HEK293 (cell line): ENCODE results near the gene LRSAM1.

ENCODE experiments used
- CTCF ChIA-PET: fragments of 350-600 bp; formaldehyde crosslinking; extraction: SDS; loops from one replicate; lab custom pipeline; 2021; ENCODE audit warnings: antibody characterized with exemption; lab: Yijun Ruan, JAX
- POLR2A ChIA-PET: fragments of 300-600 bp; formaldehyde crosslinking; extraction: SDS; loops from one replicate; lab custom pipeline; 2020; ENCODE audit warnings: antibody characterized with exemption, inconsistent platforms; lab: Yijun Ruan, JAX
- H3K27ac ChIP-seq: fragments of 200-500 bp; sonication (Bioruptor generic); 2 replicates; pipeline ENCODE4 v1.5.1; 2014; ENCODE audit warnings: low read depth, low read length, control low read depth, inconsistent platforms; ENCODE audit errors: extremely low read depth
- H3K36me3 ChIP-seq, 2 experiments: fragments of 200-500 bp in 1 of 2; sonication (Bioruptor generic) in 1 of 2; 1 replicate in 1 of 2; 2 replicates in 1 of 2; pipeline ENCODE4 v1.5.1; 2014 to 2017; ENCODE audit warnings: inconsistent platforms in 2 of 2, low read length in 2 of 2; ENCODE audit not compliant: control insufficient read depth in 2 of 2, insufficient read depth in 1 of 2
- H3K4me1 ChIP-seq: fragments of 200-500 bp; sonication (Bioruptor generic); 2 replicates; pipeline ENCODE4 v1.5.1; 2014; ENCODE audit warnings: mild to moderate bottlenecking, low read length, inconsistent platforms; ENCODE audit not compliant: control insufficient read depth, insufficient read depth
- H3K4me3 ChIP-seq: 2 replicates; pipeline ENCODE4 v1.5.1; 2011; ENCODE audit warnings: low read depth, mild to moderate bottlenecking, control low read depth, low read length, moderate library complexity
- H3K9me3 ChIP-seq: fragments of 200-500 bp; sonication (Bioruptor generic); 2 replicates; pipeline ENCODE4 v1.5.1; 2014; ENCODE audit warnings: low read depth, low read length, inconsistent platforms; ENCODE audit not compliant: control insufficient read depth, insufficient read depth
- EGR2 ChIP-seq: fragments of 450-650 bp; formaldehyde crosslinking; IDR thresholded peaks from 2 replicates; pipeline ENCODE4 v1.5.1; 2016; ENCODE audit warnings: low read depth, missing biosample characterization, missing genetic modification characterization
- GLI4 ChIP-seq: fragments of 450-650 bp; formaldehyde crosslinking; IDR thresholded peaks from 2 replicates; pipeline ENCODE4 v1.5.1; 2016; ENCODE audit warnings: missing biosample characterization, missing genetic modification characterization
- HOXA7 ChIP-seq: sonication (generic); formaldehyde crosslinking; IDR thresholded peaks from 2 replicates; pipeline ENCODE4 v1.8.1; 2022; ENCODE audit warnings: missing genetic modification reagents, borderline replicate concordance
- INSM2 ChIP-seq: fragments of 450-650 bp; formaldehyde crosslinking; IDR thresholded peaks from 2 replicates; pipeline ENCODE4 v1.5.1; 2016; ENCODE audit warnings: missing biosample characterization, missing genetic modification characterization
- MEIS1 ChIP-seq: sonication (generic); formaldehyde crosslinking; IDR thresholded peaks from 2 replicates; pipeline ENCODE4 v1.8.1; 2022; ENCODE audit warnings: missing genetic modification reagents, mild to moderate bottlenecking, borderline replicate concordance
- RBAK ChIP-seq: fragments of 450-650 bp; formaldehyde crosslinking; IDR thresholded peaks from 2 replicates; pipeline ENCODE4 v1.5.1; 2016; ENCODE audit warnings: missing biosample characterization, missing genetic modification characterization
- TSHZ1 ChIP-seq: fragments of 450-650 bp; formaldehyde crosslinking; IDR thresholded peaks from 2 replicates; pipeline ENCODE4 v1.5.1; 2016; ENCODE audit warnings: missing biosample characterization, missing genetic modification characterization, borderline replicate concordance
- ZFHX2 ChIP-seq: fragments of 450-650 bp; formaldehyde crosslinking; conservative IDR thresholded peaks from 2 replicates; pipeline ENCODE4 v1.5.1; 2016; ENCODE audit warnings: missing biosample characterization, missing genetic modification characterization
- ZNF140 ChIP-seq: fragments of 450-650 bp; formaldehyde crosslinking; IDR thresholded peaks from 2 replicates; pipeline ENCODE4 v1.5.1; 2016; ENCODE audit warnings: missing biosample characterization, missing genetic modification characterization
- ZNF214 ChIP-seq: fragments of 450-650 bp; formaldehyde crosslinking; IDR thresholded peaks from 2 replicates; pipeline ENCODE4 v1.5.1; 2017; ENCODE audit warnings: missing biosample characterization, mild to moderate bottlenecking, missing genetic modification characterization, borderline replicate concordance
- ZNF24 ChIP-seq: fragments of 450-650 bp; formaldehyde crosslinking; IDR thresholded peaks from 2 replicates; pipeline ENCODE4 v1.5.1; 2016; ENCODE audit warnings: missing biosample characterization, missing genetic modification characterization
- ZNF354C ChIP-seq: fragments of 450-650 bp; formaldehyde crosslinking; IDR thresholded peaks from 2 replicates; pipeline ENCODE4 v1.5.1; 2016; ENCODE audit warnings: missing biosample characterization, missing genetic modification characterization, low read depth, borderline replicate concordance
- ZNF426 ChIP-seq: fragments of 450-650 bp; formaldehyde crosslinking; IDR thresholded peaks from 2 replicates; pipeline ENCODE4 v1.5.1; 2017; ENCODE audit warnings: missing biosample characterization, missing genetic modification characterization, mild to moderate bottlenecking, inconsistent platforms, moderate library complexity
- ZNF558 ChIP-seq: fragments of 450-650 bp; formaldehyde crosslinking; IDR thresholded peaks from 2 replicates; pipeline ENCODE4 v1.5.1; 2016; ENCODE audit warnings: missing biosample characterization, missing genetic modification characterization
- ZNF571 ChIP-seq: fragments of 450-650 bp; formaldehyde crosslinking; IDR thresholded peaks from 2 replicates; pipeline ENCODE4 v1.5.0; 2017; ENCODE audit warnings: missing biosample characterization, missing genetic modification characterization
- ZNF596 ChIP-seq: fragments of 450-650 bp; IDR thresholded peaks from 2 replicates; pipeline ENCODE4 v1.5.0; 2018; ENCODE audit warnings: missing biosample characterization, mild to moderate bottlenecking, missing genetic modification characterization, moderate library complexity
- ZNF660 ChIP-seq: fragments of 450-650 bp; IDR thresholded peaks from 2 replicates; pipeline ENCODE4 v1.5.1; 2018; ENCODE audit warnings: missing biosample characterization, mild to moderate bottlenecking, missing genetic modification characterization
- ZNF677 ChIP-seq: fragments of 450-650 bp; IDR thresholded peaks from 2 replicates; pipeline ENCODE4 v1.5.0; 2018; ENCODE audit warnings: missing biosample characterization, mild to moderate bottlenecking, missing genetic modification characterization, moderate library complexity
- ZNF776 ChIP-seq: fragments of 450-650 bp; formaldehyde crosslinking; IDR thresholded peaks from 2 replicates; pipeline ENCODE4 v1.5.0; 2017; ENCODE audit warnings: missing biosample characterization, missing genetic modification characterization, borderline replicate concordance
- ZNF792 ChIP-seq: fragments of 450-650 bp; formaldehyde crosslinking; IDR thresholded peaks from 2 replicates; pipeline ENCODE4 v1.5.1; 2016; ENCODE audit warnings: missing biosample characterization, missing genetic modification characterization
- TF ChIP-seq, protein P1 (sequence below): fragments of 450-650 bp; formaldehyde crosslinking; IDR thresholded peaks from 2 replicates; pipeline ENCODE4 v1.5.1; 2016; ENCODE audit warnings: missing biosample characterization, missing genetic modification characterization

The LRSAM1 gene

GRCh38 chr9:127529671-127530070 is 78.4 kb downstream of the LRSAM1 start (continued):
- no peak for TF ChIP-seq ZNF426 (tag by site-specific recombination)

- Histone ChIP-seq H3K4me1 (no peaks in the 10 kb centered on the region), H3K4me3 (no peak overlapping the region), H3K36me3 (peaks cover 0 to 29% of the 10 kb centered on the region in 2 experiments; a peak in 1 of 3 replicates), H3K9me3 (no peaks in the 10 kb centered on the region), H3K27ac (no peak overlapping the region)
- ChIA-PET POLR2A (no interaction called here), CTCF (interaction anchor here (0.6 to 2.6 kb wide), 2 partner anchors 9 to 27 kb away, joined by 3 to 10 read pairs; no protein-coding TSS in a partner anchor)
- TF ChIP-seq EGR2 (tag by site-specific recombination) (no peak), ZFHX2 (tag by site-specific recombination) (no peak)
Observed at GRCh38 chr9:127530206-127530941, 79.1 kb downstream of the LRSAM1 start.

DNA sequence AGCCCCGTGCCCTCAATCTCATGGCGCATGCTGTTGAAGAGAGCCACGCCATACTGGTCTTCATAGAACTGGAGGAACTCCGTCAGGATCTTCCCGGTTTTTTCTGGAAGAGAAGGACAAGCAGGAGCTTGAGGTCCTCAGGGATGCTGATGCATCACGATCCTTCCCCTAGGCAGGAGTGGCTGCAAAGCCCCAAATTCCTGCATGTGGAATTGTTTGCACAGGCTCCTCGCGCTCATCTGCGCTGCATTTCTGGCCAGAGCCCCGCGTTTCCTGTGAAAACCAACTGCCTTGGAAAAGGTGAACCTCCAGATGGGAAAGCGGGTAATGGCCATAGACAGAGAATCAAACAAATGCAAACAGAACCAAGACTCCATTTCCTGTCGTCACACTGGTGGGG is 80.4 kb downstream of the LRSAM1 start:
- Histone ChIP-seq H3K27ac (no peak overlapping the region), H3K4me1 (no peaks in the 10 kb centered on the region), H3K9me3 (no peaks in the 10 kb centered on the region), H3K36me3 (peaks cover 0 to 19% of the 10 kb centered on the region in 2 experiments; a peak in 1 of 3 replicates), H3K4me3 (no peak overlapping the region)
- CTCF ChIA-PET: interaction anchor here (0.7 to 2.6 kb wide), 2 partner anchors 28 to 974 kb away, joined by 3 to 10 read pairs; no protein-coding TSS in a partner anchor
- POLR2A ChIA-PET: no interaction called here
- no peak for TF ChIP-seq ZNF792
- TF ChIP-seq ZNF558 (tag by site-specific recombination): no peak
- TF ChIP-seq MEIS1 (CRISPR knock-in tag): no peak
- no peak for TF ChIP-seq ZNF596
- TF ChIP-seq ZNF571 (tag by site-specific recombination): no peak
- TF ChIP-seq, protein P1, sequence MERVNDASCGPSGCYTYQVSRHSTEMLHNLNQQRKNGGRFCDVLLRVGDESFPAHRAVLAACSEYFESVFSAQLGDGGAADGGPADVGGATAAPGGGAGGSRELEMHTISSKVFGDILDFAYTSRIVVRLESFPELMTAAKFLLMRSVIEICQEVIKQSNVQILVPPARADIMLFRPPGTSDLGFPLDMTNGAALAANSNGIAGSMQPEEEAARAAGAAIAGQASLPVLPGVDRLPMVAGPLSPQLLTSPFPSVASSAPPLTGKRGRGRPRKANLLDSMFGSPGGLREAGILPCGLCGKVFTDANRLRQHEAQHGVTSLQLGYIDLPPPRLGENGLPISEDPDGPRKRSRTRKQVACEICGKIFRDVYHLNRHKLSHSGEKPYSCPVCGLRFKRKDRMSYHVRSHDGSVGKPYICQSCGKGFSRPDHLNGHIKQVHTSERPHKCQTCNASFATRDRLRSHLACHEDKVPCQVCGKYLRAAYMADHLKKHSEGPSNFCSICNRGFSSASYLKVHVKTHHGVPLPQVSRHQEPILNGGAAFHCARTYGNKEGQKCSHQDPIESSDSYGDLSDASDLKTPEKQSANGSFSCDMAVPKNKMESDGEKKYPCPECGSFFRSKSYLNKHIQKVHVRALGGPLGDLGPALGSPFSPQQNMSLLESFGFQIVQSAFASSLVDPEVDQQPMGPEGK (tag by site-specific recombination): no peak
- no peak for TF ChIP-seq RBAK (tag by site-specific recombination)
- TF ChIP-seq INSM2 (tag by site-specific recombination): no peak
- no peak for TF ChIP-seq ZNF24 (tag by site-specific recombination)
- TF ChIP-seq ZNF140 (tag by site-specific recombination): no peak
- TF ChIP-seq ZNF776 (tag by site-specific recombination): no peak
- no peak for TF ChIP-seq TSHZ1 (tag by site-specific recombination)
- TF ChIP-seq ZNF354C (tag by site-specific recombination): no peak
- no peak for TF ChIP-seq ZNF660 (tag by site-specific recombination)
- TF ChIP-seq GLI4: no peak
- TF ChIP-seq ZNF214: no peak
- no peak for TF ChIP-seq HOXA7
- no peak for TF ChIP-seq ZNF677 (tag by site-specific recombination)
- TF ChIP-seq, all 188 proteins: peak for 0
